ENCODE measurements around the gene NEUROD2.

DNA sequence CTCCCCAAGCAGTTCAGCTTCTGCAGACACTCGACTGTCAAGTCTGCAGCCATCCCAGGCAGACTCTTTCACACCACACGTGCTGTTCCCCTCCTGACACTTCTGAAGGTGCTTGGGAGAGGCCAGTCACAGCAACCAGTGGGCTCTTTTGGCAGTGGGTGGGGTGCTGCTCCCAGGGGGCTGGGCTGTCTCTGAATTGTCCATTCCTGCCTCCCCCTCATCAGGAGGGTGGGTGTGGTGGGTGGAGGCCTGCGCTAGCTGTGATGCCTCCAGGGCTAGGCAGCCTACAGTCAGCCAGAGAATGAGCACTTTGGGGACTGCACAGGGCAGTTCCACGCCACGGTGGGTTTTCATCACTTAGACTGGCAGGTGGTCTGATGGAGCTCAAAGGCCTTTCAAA is 39.5 kb upstream of the NEUROD2 start:
- TF ChIP-seq, protein P1, sequence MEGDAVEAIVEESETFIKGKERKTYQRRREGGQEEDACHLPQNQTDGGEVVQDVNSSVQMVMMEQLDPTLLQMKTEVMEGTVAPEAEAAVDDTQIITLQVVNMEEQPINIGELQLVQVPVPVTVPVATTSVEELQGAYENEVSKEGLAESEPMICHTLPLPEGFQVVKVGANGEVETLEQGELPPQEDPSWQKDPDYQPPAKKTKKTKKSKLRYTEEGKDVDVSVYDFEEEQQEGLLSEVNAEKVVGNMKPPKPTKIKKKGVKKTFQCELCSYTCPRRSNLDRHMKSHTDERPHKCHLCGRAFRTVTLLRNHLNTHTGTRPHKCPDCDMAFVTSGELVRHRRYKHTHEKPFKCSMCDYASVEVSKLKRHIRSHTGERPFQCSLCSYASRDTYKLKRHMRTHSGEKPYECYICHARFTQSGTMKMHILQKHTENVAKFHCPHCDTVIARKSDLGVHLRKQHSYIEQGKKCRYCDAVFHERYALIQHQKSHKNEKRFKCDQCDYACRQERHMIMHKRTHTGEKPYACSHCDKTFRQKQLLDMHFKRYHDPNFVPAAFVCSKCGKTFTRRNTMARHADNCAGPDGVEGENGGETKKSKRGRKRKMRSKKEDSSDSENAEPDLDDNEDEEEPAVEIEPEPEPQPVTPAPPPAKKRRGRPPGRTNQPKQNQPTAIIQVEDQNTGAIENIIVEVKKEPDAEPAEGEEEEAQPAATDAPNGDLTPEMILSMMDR (IDR thresholded peaks at IDR 0.05; ENCODE audit: control extremely low read depth in 1 of 3, insufficient read depth in 1 of 3, low read depth in 1 of 3, low read length in 3 of 3): no peak
- TF ChIP-seq SP1 (IDR thresholded peaks at IDR 0.05; ENCODE audit: low read depth, low read length) (no peak), CEBPB (IDR thresholded peaks at IDR 0.05; ENCODE audit: low read depth, low read length) (no peak), POLR2AphosphoS5 (IDR thresholded peaks at IDR 0.05; ENCODE audit: low read depth, low read length) (no peak)
